HG03108 (cell line): ENCODE data around the gene CLMN.

ENCODE experiments used
- ATAC-seq: cut with Tn5 transposase; IDR thresholded peaks from one replicate; pipeline ENCODE4 v1.9.1; 2021; ENCODE audit warnings: moderate library complexity; ENCODE audit not compliant: unreplicated experiment

Gene CLMN

GRCh38 chr14:95305145-95305544 is 14.6 kb downstream of the CLMN start:
- no peak for ATAC-seq

- no peak for ATAC-seq
Observed at GRCh38 chr14:95304342-95304741, 15.4 kb downstream of the CLMN start.

- no peak for ATAC-seq
Observed at GRCh38 chr14:95303552-95303951, 16.2 kb downstream of the CLMN start.

GRCh38 chr14:95302667-95303506 is 16.8 kb downstream of the CLMN start:
- no peak for ATAC-seq

GRCh38 chr14:95301527-95302187 is 18.1 kb downstream of the CLMN start:
- no peak for ATAC-seq

GRCh38 chr14:95300697-95301526 is 18.8 kb downstream of the CLMN start:
- ATAC-seq: no peak

GRCh38 chr14:95300002-95300696 is 19.6 kb downstream of the CLMN start:
- no peak for ATAC-seq

GRCh38 chr14:95299271-95299670 is 20.4 kb downstream of the CLMN start:
- no peak for ATAC-seq

- no peak for ATAC-seq
Observed at GRCh38 chr14:95297832-95298231, 21.9 kb downstream of the CLMN start.

- no peak for ATAC-seq
Observed at GRCh38 chr14:95296966-95297365, 22.7 kb downstream of the CLMN start.

- ATAC-seq: no peak
Observed at GRCh38 chr14:95295600-95296376, 23.9 kb downstream of the CLMN start.

GRCh38 chr14:95294834-95295599 is 24.7 kb downstream of the CLMN start:
- ATAC-seq: no peak

GRCh38 chr14:95294320-95294719 is 25.4 kb downstream of the CLMN start:
- no peak for ATAC-seq

- ATAC-seq: no peak
Observed at GRCh38 chr14:95293449-95293848, 26.3 kb downstream of the CLMN start.

GRCh38 chr14:95292660-95293425 is 26.9 kb downstream of the CLMN start:
- no peak for ATAC-seq

GRCh38 chr14:95291859-95292542 is 27.7 kb downstream of the CLMN start:
- no peak for ATAC-seq

GRCh38 chr14:95290871-95291431 is 28.8 kb downstream of the CLMN start:
- ATAC-seq: no peak

GRCh38 chr14:95290021-95290420 is 29.7 kb downstream of the CLMN start:
- ATAC-seq: no peak
